GM23338 (cell line): ENCODE measurements around the gene CCN5. TPM values are rescaled to one million over a fixed set of nuclear protein-coding genes. Genes with fewer than 3 reads are reported as not detected.

Experiments used
- ATAC-seq: fragments of 200-7000 bp; cut with Tn5 transposase; 3 replicates; pipeline ENCODE4 v1.9.1; 2020
- DNase-seq: peaks from one replicate; pipeline ENCODE4 v3.0.0-alpha.2; 2015; ENCODE audit warnings: low spot score
- H2AFZ ChIP-seq: fragments of 200-600 bp; sonication (generic); 2 replicates; pipeline ENCODE4 v1.8.0; 2016; ENCODE audit warnings: antibody characterized with exemption, mild to moderate bottlenecking, moderate library complexity
- H3F3A ChIP-seq: fragments of 200-600 bp; sonication (generic); replicated peaks from 2 replicates; pipeline ENCODE4 v1.8.0; 2017; ENCODE audit warnings: antibody characterized with exemption, mixed run types, low read depth
- H3K27ac ChIP-seq: fragments of 200-600 bp; sonication (generic); 2 replicates; pipeline ENCODE4 v1.6.1; 2016; ENCODE audit warnings: low read depth
- H3K27me3 ChIP-seq: fragments of 200-600 bp; sonication (generic); 2 replicates; pipeline ENCODE4 v1.8.0; 2016; ENCODE audit warnings: mild to moderate bottlenecking, mixed run types, moderate library complexity; ENCODE audit not compliant: insufficient read depth
- H3K36me3 ChIP-seq: fragments of 200-600 bp; sonication (generic); 2 replicates; pipeline ENCODE4 v1.8.0; 2016; ENCODE audit warnings: mild to moderate bottlenecking; ENCODE audit not compliant: insufficient read depth
- H3K4me1 ChIP-seq: fragments of 200-600 bp; sonication (generic); 2 replicates; pipeline ENCODE4 v1.8.0; 2016; ENCODE audit warnings: mild to moderate bottlenecking, moderate library complexity; ENCODE audit not compliant: insufficient read depth
- H3K4me2 ChIP-seq: fragments of 200-600 bp; sonication (generic); 2 replicates; pipeline ENCODE4 v1.7.1; 2017; ENCODE audit warnings: mixed run types
- H3K4me3 ChIP-seq: fragments of 200-600 bp; sonication (generic); 2 replicates; pipeline ENCODE4 v1.6.1; 2016; ENCODE audit warnings: mixed run types
- H3K79me2 ChIP-seq: fragments of 200-600 bp; sonication (generic); replicated peaks from 2 replicates; pipeline ENCODE4 v1.8.0; 2017; ENCODE audit warnings: mild to moderate bottlenecking; ENCODE audit not compliant: insufficient read depth
- H3K9me2 ChIP-seq: fragments of 200-600 bp; sonication (generic); 2 replicates; pipeline ENCODE4 v1.8.0; 2017; ENCODE audit not compliant: insufficient read depth
- H4K20me1 ChIP-seq: fragments of 200-600 bp; sonication (generic); replicated peaks from 2 replicates; pipeline ENCODE4 v1.8.0; 2017; ENCODE audit warnings: mild to moderate bottlenecking; ENCODE audit not compliant: insufficient read depth
- H3K27ac Mint-ChIP-seq: 2 replicates; pipeline ENCODE4 v1.8.0; 2020; ENCODE audit warnings: inconsistent platforms, mild to moderate bottlenecking, moderate library complexity, mixed read lengths
- H3K27me3 Mint-ChIP-seq: 3 replicates; pipeline ENCODE4 v1.8.0; 2022; ENCODE audit warnings: low read depth, mild to moderate bottlenecking, moderate library complexity, mixed read lengths, inconsistent platforms; ENCODE audit not compliant: insufficient read depth, poor library complexity
- H3K36me3 Mint-ChIP-seq: 3 replicates; pipeline ENCODE4 v1.8.0; 2021; ENCODE audit warnings: low read depth, mild to moderate bottlenecking, inconsistent platforms, moderate library complexity, mixed read lengths
- H3K4me1 Mint-ChIP-seq: 3 replicates; pipeline ENCODE4 v1.8.0; 2020; ENCODE audit warnings: mild to moderate bottlenecking, inconsistent platforms, mixed read lengths
- H3K4me3 Mint-ChIP-seq: 3 replicates; pipeline ENCODE4 v1.8.0; 2021; ENCODE audit warnings: moderate library complexity, mild to moderate bottlenecking, inconsistent platforms, mixed read lengths
- H3K9me3 Mint-ChIP-seq: 3 replicates; pipeline ENCODE4 v1.8.0; 2020; ENCODE audit warnings: moderate library complexity, mild to moderate bottlenecking, inconsistent platforms, mixed read lengths
- CREB1 ChIP-seq: fragments of 250-450 bp; sonication (Bioruptor Pico); IDR thresholded peaks from 2 replicates; pipeline ENCODE4 v1.5.0; 2020; ENCODE audit warnings: low read depth, mild to moderate bottlenecking, moderate library complexity
- EZH2phosphoT487 ChIP-seq: fragments of 200-600 bp; sonication (generic); IDR thresholded peaks from one replicate; pipeline ENCODE4 v1.8.1; 2018; ENCODE audit warnings: antibody characterized with exemption; ENCODE audit not compliant: unreplicated experiment
- polyA plus RNA-seq: library from polyadenylated mRNA; unstranded; fragments of >200 nt; fragmentation: Nextera tagmentation; extraction: Ambion mirVana; gene quantifications from 2 replicates; pipeline ENCODE4 v1.2.1, GENCODE V29; 2016
- total RNA-seq: library from RNA; depleted of rRNA; stranded (reverse); fragments of >200 nt; shearing (Covaris generic); gene quantifications from 2 replicates; pipeline ENCODE4 v1.2.3, GENCODE V29; 2014
- TF ChIP-seq, protein P1 (sequence below): fragments of 250-450 bp; sonication (Bioruptor Pico); IDR thresholded peaks from 2 replicates; pipeline ENCODE4 v1.5.0; 2020; ENCODE audit warnings: mild to moderate bottlenecking, moderate library complexity
- TF ChIP-seq, protein P2 (sequence below): IDR thresholded peaks from 2 replicates; pipeline ENCODE4 v1.6.1; 2016; ENCODE audit warnings: antibody characterized with exemption

Gene CCN5
- total and polyA plus RNA-seq, 2 experiments from 2014 or later, result not detected

DNA sequence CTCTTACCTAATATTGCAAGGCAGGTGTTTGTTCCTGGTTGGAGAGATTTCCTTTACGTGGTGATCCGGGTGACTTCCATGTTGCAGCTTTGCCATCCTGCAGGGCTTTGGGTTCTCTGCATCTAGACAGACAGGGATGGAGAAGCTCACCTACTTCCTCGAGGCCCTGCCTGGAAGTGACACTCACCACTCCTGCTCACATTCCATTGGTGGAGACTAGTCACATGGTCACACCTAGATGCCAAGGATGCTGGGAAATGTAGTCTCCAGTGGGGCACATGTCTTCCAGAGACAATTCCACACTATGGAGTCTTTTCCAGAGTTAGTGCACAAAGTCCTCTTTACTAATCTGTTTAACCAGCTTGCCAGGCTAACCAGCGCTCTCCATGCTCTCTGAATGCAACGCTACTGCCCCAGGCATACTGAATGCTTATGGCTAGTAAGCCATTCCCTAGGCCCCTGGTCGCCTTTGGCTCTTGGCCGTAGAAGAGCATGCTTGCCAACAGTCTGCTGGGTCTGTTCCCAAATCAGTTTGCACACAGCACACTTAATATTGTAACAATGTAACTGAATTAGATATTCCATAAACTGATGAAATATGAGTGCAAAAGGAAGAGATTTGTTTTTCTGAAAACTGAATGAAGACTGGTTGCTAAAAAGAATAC is 23.8 kb downstream of the CCN5 start:
- Mint-ChIP-seq H3K27ac (no peak overlapping the region), H3K9me3 (no peaks in the 10 kb centered on the region; the same call in 1 of the 3 replicates), H3K4me1 (peaks cover 16% of the 10 kb centered on the region), H3K27me3 (peaks cover 9% of the 10 kb centered on the region), H3K4me3 (no peak overlapping the region; the same call in 2 of the 3 replicates), H3K36me3 (peaks cover 4% of the 10 kb centered on the region; the same call in 1 of the 3 replicates)
- Histone ChIP-seq H3K4me3 (no peak overlapping the region), H3K4me2 (no peak overlapping the region), H3K27me3 (no peaks in the 10 kb centered on the region), H3K36me3 (no peaks in the 10 kb centered on the region), H3K4me1 (no peaks in the 10 kb centered on the region), H3F3A (no peaks in the 10 kb centered on the region), H4K20me1 (no peaks in the 10 kb centered on the region), H3K9me2 (no peaks in the 10 kb centered on the region), H3K27ac (no peak overlapping the region), H2AFZ (no peak overlapping the region), H3K79me2 (no peaks in the 10 kb centered on the region)
- TF ChIP-seq, protein P1, sequence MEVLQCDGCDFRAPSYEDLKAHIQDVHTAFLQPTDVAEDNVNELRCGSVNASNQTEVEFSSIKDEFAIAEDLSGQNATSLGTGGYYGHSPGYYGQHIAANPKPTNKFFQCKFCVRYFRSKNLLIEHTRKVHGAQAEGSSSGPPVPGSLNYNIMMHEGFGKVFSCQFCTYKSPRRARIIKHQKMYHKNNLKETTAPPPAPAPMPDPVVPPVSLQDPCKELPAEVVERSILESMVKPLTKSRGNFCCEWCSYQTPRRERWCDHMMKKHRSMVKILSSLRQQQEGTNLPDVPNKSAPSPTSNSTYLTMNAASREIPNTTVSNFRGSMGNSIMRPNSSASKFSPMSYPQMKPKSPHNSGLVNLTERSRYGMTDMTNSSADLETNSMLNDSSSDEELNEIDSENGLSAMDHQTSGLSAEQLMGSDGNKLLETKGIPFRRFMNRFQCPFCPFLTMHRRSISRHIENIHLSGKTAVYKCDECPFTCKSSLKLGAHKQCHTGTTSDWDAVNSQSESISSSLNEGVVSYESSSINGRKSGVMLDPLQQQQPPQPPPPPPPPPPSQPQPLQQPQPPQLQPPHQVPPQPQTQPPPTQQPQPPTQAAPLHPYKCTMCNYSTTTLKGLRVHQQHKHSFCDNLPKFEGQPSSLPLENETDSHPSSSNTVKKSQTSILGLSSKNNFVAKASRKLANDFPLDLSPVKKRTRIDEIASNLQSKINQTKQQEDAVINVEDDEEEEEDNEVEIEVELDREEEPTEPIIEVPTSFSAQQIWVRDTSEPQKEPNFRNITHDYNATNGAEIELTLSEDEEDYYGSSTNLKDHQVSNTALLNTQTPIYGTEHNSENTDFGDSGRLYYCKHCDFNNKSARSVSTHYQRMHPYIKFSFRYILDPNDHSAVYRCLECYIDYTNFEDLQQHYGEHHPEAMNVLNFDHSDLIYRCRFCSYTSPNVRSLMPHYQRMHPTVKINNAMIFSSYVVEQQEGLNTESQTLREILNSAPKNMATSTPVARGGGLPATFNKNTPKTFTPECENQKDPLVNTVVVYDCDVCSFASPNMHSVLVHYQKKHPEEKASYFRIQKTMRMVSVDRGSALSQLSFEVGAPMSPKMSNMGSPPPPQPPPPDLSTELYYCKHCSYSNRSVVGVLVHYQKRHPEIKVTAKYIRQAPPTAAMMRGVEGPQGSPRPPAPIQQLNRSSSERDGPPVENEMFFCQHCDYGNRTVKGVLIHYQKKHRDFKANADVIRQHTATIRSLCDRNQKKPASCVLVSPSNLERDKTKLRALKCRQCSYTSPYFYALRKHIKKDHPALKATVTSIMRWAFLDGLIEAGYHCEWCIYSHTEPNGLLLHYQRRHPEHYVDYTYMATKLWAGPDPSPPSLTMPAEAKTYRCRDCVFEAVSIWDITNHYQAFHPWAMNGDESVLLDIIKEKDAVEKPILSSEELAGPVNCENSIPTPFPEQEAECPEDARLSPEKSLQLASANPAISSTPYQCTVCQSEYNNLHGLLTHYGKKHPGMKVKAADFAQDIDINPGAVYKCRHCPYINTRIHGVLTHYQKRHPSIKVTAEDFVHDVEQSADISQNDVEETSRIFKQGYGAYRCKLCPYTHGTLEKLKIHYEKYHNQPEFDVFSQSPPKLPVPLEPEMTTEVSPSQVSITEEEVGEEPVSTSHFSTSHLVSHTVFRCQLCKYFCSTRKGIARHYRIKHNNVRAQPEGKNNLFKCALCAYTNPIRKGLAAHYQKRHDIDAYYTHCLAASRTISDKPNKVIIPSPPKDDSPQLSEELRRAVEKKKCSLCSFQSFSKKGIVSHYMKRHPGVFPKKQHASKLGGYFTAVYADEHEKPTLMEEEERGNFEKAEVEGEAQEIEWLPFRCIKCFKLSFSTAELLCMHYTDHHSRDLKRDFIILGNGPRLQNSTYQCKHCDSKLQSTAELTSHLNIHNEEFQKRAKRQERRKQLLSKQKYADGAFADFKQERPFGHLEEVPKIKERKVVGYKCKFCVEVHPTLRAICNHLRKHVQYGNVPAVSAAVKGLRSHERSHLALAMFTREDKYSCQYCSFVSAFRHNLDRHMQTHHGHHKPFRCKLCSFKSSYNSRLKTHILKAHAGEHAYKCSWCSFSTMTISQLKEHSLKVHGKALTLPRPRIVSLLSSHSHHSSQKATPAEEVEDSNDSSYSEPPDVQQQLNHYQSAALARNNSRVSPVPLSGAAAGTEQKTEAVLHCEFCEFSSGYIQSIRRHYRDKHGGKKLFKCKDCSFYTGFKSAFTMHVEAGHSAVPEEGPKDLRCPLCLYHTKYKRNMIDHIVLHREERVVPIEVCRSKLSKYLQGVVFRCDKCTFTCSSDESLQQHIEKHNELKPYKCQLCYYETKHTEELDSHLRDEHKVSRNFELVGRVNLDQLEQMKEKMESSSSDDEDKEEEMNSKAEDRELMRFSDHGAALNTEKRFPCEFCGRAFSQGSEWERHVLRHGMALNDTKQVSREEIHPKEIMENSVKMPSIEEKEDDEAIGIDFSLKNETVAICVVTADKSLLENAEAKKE (CRISPR knock-in tag), result no peak
- TF ChIP-seq EZH2phosphoT487 (no peak), CREB1 (CRISPR knock-in tag) (no peak)
- TF ChIP-seq, protein P2, sequence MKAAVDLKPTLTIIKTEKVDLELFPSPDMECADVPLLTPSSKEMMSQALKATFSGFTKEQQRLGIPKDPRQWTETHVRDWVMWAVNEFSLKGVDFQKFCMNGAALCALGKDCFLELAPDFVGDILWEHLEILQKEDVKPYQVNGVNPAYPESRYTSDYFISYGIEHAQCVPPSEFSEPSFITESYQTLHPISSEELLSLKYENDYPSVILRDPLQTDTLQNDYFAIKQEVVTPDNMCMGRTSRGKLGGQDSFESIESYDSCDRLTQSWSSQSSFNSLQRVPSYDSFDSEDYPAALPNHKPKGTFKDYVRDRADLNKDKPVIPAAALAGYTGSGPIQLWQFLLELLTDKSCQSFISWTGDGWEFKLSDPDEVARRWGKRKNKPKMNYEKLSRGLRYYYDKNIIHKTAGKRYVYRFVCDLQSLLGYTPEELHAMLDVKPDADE, result peak; percentile 62; the same call in 1 of the 2 replicates
- DNase-seq (peak; percentile 93), ATAC-seq (peak; percentile 73)
